Right lobe of liver (tissue), 6 donors: ENCODE measurements around the gene OVCA2. TPM values are rescaled to one million over a fixed set of nuclear protein-coding genes. Genes with fewer than 3 reads are reported as not detected.

Experiments
- ATAC-seq, 4 donors: fragments of 200-7000 bp; cut with Tn5 transposase; one replicate each; pipeline ENCODE4 v1.9.1; 2020; ENCODE audit warnings: mild to moderate bottlenecking in 4 of 4, moderate library complexity in 4 of 4
- DNase-seq, 3 donors: peaks; one replicate each; pipeline ENCODE4 v3.0.0-alpha.2; 2020
- H3K27ac ChIP-seq, 3 donors: fragments of 200-600 bp; one replicate each; pipeline ENCODE4 v1.8.0; 2022
- H3K27me3 ChIP-seq, 2 donors: fragments of 200-600 bp; one replicate each; pipeline ENCODE4 v1.8.0; 2022
- H3K36me3 ChIP-seq, 4 donors: fragments of 200-600 bp; sonication (generic) in 1 of 4; one replicate each; pipeline versions ENCODE4 v1.5.1 to v1.8.0; 2017 to 2022; ENCODE audit warnings: control low read depth in 1 of 4
- H3K4me1 ChIP-seq, 4 donors: fragments of 200-600 bp; sonication (generic) in 1 of 4; one replicate each; pipeline versions ENCODE4 v1.5.1 to v1.8.0; 2017 to 2022; ENCODE audit warnings: control low read depth in 1 of 4
- H3K4me3 ChIP-seq, 3 donors: fragments of 200-600 bp; one replicate each; pipeline ENCODE4 v1.8.0; 2022
- H3K9me3 ChIP-seq, 4 donors: fragments of 200-600 bp; sonication (generic) in 1 of 4; one replicate each; pipeline versions ENCODE4 v1.5.1 to v1.8.0; 2017 to 2022; ENCODE audit warnings: control low read depth in 1 of 4
- POLR2A ChIP-seq: fragments of 450-650 bp; IDR thresholded peaks from one replicate; pipeline ENCODE4 v1.6.1; 2017; ENCODE audit warnings: antibody characterized with exemption, mild to moderate bottlenecking
- WGBS: methylation state at CpG from one replicate; pipeline ENCODE4 v1.1.6; 2018; ENCODE audit warnings: low coverage, low lambda C conversion rate; ENCODE audit not compliant: insufficient coverage; ENCODE audit errors: missing lambda C conversion rate; 5-methylcytosine and 5-hydroxymethylcytosine counted together
- intact Hi-C, 2 donors: fragments of 100-400 bp; cut with DNase I; formaldehyde crosslinking; loops; one replicate each; pipeline versions ENCODE4 v1.11.2 to v1.14.1; 2022
- total RNA-seq, 6 experiments: library from RNA; depleted of rRNA in 2 of 6; stranded (reverse); fragments of >200 nt in 2 of 6; fragmentation: NEBNext Ultra II Directional in 3 of 6; extraction: Animal tissue kit (Norgen Biotek cat#: 25700) in 3 of 6; gene quantifications; one replicate each; pipeline versions ENCODE4 v1.1.0 to v1.2.4, GENCODE V29; 2016 to 2023
- TF ChIP-seq, protein P1 (sequence below), 4 donors: fragments of 200-600 bp in 3 of 4; fragments of 450-650 bp in 1 of 4; IDR thresholded peaks; one replicate each; pipeline versions ENCODE4 v1.5.1 to v1.8.0; 2016 to 2022; ENCODE audit warnings: antibody characterized with exemption in 4 of 4, mild to moderate bottlenecking in 2 of 4
- donor health status: DM: no; HTN: yes; CAD: no.
- donor health status: DM: no; HTN: no; CAD: no.
- donor health status: DM: no; HTN: no; CAD: no.
- donor health status: DM: no; HTN: yes; CAD: no.
- donor health status: DM: no; HTN: yes; CAD: no.

The OVCA2 gene
- total RNA-seq, 6 experiments from 2014 or later = 10.3 to 36.2 (median 14.8) TPM

- WGBS = 70% methylated on average over 7 of the region's 21 CpGs
- Histone ChIP-seq H3K27me3 (peaks cover 0 to 19% of the 10 kb centered on the region in 2 donors), H3K36me3 (no peaks in the 10 kb centered on the region), H3K27ac (peak overlapping the region; percentile 31 to 84 (median 39)), H3K9me3 (no peaks in the 10 kb centered on the region), H3K4me1 (peaks cover 0 to 38% (median 8%) of the 10 kb centered on the region in 4 donors), H3K4me3 (no peak overlapping the region)
- DNase-seq = no peak
- TF ChIP-seq, protein P1, sequence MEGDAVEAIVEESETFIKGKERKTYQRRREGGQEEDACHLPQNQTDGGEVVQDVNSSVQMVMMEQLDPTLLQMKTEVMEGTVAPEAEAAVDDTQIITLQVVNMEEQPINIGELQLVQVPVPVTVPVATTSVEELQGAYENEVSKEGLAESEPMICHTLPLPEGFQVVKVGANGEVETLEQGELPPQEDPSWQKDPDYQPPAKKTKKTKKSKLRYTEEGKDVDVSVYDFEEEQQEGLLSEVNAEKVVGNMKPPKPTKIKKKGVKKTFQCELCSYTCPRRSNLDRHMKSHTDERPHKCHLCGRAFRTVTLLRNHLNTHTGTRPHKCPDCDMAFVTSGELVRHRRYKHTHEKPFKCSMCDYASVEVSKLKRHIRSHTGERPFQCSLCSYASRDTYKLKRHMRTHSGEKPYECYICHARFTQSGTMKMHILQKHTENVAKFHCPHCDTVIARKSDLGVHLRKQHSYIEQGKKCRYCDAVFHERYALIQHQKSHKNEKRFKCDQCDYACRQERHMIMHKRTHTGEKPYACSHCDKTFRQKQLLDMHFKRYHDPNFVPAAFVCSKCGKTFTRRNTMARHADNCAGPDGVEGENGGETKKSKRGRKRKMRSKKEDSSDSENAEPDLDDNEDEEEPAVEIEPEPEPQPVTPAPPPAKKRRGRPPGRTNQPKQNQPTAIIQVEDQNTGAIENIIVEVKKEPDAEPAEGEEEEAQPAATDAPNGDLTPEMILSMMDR (IDR thresholded peaks at IDR 0.05) = no peak
- no peak for TF ChIP-seq POLR2A
- no peak for ATAC-seq
- intact Hi-C loops = no loop called here
These were observed 19.0 kb downstream of the OVCA2 start for GRCh38 chr17:2060681-2061440.

DNA sequence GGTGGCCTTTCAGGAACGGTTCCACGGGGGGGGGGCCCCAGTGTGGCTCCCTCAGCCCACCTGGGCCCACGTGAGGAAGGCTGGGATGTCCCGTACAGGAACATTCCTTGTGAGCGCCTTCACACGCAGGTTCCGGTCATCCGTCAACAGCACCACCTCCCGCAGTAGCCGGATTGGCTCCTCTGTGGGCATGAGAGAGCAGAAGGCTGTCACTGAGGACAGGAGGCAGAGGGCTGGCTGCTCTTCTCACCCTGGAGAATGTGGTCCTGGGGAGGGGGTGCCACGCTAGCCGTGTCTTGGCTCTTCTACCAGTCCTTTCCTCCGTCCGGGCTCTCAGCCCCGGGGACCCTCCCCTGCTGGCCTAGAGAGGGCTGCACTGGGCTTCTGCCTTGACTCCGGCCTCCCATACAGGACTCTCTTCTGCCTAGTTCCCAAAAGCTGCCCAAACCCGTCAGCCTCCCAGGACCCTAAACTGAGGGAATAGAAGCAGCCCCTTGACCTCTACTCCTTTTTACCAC is 19.7 kb downstream of the OVCA2 start:
- intact Hi-C loops = no loop called here
- peaks cover 0 to 15% of the 10 kb centered on the region in 2 donors for H3K27me3 ChIP-seq
- ATAC-seq (no peak), DNase-seq (no peak)
- 86% methylated on average over 6 of the region's 17 CpGs for WGBS
- H3K9me3 ChIP-seq = no peaks in the 10 kb centered on the region
- H3K4me3 ChIP-seq = no peak overlapping the region
- peak overlapping the region; percentile 31 to 84 (median 39) for H3K27ac ChIP-seq
- no peak for TF ChIP-seq POLR2A
- TF ChIP-seq, protein P1 (IDR thresholded peaks at IDR 0.05) = no peak
- no peaks in the 10 kb centered on the region for H3K36me3 ChIP-seq
- peaks cover 0 to 40% (median 8%) of the 10 kb centered on the region in 4 donors for H3K4me1 ChIP-seq

GRCh38 chr17:2062571-2063183 is 20.9 kb downstream of the OVCA2 start:
- no peak for ATAC-seq
- Histone ChIP-seq H3K36me3 (no peaks in the 10 kb centered on the region), H3K4me1 (peaks cover 0 to 40% (median 8%) of the 10 kb centered on the region in 4 donors), H3K27me3 (peaks cover 0 to 7% of the 10 kb centered on the region in 2 donors), H3K4me3 (no peak overlapping the region), H3K9me3 (no peaks in the 10 kb centered on the region), H3K27ac (peak overlapping the region in 2 of 3 donors; percentile 29 to 65)
- no peak for DNase-seq
- WGBS = 52% methylated on average over 6 of the region's 11 CpGs
- intact Hi-C loops = no loop called here
- TF ChIP-seq, protein P1 (IDR thresholded peaks at IDR 0.05) = no peak
- no peak for TF ChIP-seq POLR2A

DNA sequence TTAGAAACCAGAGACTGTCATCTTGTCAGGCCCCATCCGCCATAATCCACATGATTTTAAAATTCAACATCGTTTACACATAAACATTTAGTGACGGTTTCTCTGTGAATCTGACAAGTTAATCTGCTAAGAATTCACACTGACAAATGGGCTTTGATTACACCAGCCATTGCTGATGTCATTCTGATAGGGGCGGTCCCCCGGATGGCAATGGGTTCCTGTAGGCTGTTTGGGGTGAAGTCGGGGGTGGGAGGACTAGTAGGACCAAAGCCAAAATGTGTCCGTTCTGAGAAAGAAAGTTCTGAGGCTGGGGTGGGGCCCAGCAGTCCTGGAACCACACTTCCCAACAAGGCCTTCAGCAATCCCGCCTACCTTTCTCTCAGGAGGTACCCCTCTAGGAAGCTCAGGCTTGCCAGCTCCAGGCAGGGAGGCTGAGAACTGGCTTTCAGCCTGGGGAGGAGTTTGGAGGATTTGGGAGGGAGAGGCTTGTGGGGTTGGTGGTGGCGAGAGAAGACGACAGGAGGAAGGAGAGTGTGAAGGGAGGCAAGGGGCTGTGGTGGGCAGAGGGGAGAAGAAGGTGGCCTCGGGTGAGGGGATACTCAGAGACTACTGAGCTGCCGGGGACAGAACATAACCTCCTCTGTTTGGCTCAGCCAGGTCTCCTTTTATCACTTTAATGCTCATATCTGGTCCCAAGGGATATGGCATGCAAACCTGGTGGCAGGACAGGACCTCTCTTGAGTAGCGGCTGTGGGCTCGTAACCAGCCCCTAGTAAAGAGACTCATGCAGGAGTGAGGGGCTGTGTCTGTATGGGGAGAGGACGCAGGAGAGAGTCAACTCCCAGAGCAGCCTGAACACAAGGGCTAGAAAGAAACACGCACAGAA is 21.7 kb downstream of the OVCA2 start:
- ATAC-seq (no peak), DNase-seq (no peak)
- 62% methylated on average over 13 of the region's 16 CpGs for WGBS
- TF ChIP-seq, protein P1 (IDR thresholded peaks at IDR 0.05) = no peak
- TF ChIP-seq POLR2A = no peak
- H3K9me3 ChIP-seq = no peaks in the 10 kb centered on the region
- intact Hi-C loops = no loop called here
- no peak overlapping the region for H3K4me3 ChIP-seq
- H3K36me3 ChIP-seq = no peaks in the 10 kb centered on the region
- peaks cover 0 to 32% (median 5%) of the 10 kb centered on the region in 4 donors for H3K4me1 ChIP-seq
- H3K27ac ChIP-seq = peak overlapping the region; percentile 36 to 65 (median 40)
- no peaks in the 10 kb centered on the region for H3K27me3 ChIP-seq
